GM12892 (cell line): Measurements from ENCODE around the gene WNT3A. TPM values are rescaled to one million over a fixed set of nuclear protein-coding genes. Genes with fewer than 3 reads are reported as not detected.
"Not testable (repeated sequence)": the region's sequence is repeated elsewhere in the genome, so short reads cannot be mapped to it uniquely, and the experiment has no call there.

Experiments
- DNase-seq: peaks from one replicate; pipeline ENCODE4 v3.0.0; 2011; ENCODE audit not compliant: insufficient read length
- FAIRE-seq: peaks from 2 replicates; lab custom pipeline; 2011; peaks lifted over from hg19 to GRCh38; lab: Jason Lieb, UNC
- POLR2A ChIP-seq: IDR thresholded peaks from 2 replicates; pipeline ENCODE4 v1.6.1; 2011; ENCODE audit warnings: low read depth, low read length, control low read depth
- POLR2AphosphoS5 ChIP-seq: IDR thresholded peaks from 2 replicates; pipeline ENCODE4 v1.6.1; 2011; ENCODE audit warnings: low read depth, low read length, control low read depth
- TAF1 ChIP-seq: IDR thresholded peaks from 2 replicates; pipeline ENCODE4 v1.6.1; 2011; ENCODE audit warnings: low read depth, mild to moderate bottlenecking, control low read depth, low read length, borderline replicate concordance
- polyA plus RNA-seq: library from polyadenylated mRNA; unstranded; fragments of >200 nt; gene quantifications from one replicate; pipeline ENCODE4 v1.2.1, GENCODE V29; 2012; ENCODE audit warnings: missing spikeins, inconsistent platforms; ENCODE audit not compliant: missing spikeins

The WNT3A gene, protein sequence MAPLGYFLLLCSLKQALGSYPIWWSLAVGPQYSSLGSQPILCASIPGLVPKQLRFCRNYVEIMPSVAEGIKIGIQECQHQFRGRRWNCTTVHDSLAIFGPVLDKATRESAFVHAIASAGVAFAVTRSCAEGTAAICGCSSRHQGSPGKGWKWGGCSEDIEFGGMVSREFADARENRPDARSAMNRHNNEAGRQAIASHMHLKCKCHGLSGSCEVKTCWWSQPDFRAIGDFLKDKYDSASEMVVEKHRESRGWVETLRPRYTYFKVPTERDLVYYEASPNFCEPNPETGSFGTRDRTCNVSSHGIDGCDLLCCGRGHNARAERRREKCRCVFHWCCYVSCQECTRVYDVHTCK
- not detected for polyA plus RNA-seq

DNA sequence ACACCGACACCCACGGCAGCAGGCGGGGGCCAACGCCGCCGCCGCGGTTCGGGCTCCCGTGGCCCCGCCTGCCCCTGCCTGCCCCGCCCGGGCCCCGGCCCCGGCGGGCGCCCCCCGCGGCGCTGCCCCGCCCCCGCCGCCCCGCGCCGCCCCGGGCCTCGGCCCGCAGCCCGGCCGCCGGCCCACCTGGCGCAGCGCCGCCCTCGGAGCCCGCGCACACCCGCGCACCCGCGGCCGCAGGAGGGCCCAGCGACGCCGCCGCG lies at the start of gene WNT3A:
TSS of gene WNT3A (plus strand) at position 213 of the 263 bp plus-strand sequence. CDS start 131 bp downstream, outside the sequence.
- TF ChIP-seq TAF1 (no peak), POLR2AphosphoS5 (no peak)
- no peak for DNase-seq
- no peak for FAIRE-seq

DNA sequence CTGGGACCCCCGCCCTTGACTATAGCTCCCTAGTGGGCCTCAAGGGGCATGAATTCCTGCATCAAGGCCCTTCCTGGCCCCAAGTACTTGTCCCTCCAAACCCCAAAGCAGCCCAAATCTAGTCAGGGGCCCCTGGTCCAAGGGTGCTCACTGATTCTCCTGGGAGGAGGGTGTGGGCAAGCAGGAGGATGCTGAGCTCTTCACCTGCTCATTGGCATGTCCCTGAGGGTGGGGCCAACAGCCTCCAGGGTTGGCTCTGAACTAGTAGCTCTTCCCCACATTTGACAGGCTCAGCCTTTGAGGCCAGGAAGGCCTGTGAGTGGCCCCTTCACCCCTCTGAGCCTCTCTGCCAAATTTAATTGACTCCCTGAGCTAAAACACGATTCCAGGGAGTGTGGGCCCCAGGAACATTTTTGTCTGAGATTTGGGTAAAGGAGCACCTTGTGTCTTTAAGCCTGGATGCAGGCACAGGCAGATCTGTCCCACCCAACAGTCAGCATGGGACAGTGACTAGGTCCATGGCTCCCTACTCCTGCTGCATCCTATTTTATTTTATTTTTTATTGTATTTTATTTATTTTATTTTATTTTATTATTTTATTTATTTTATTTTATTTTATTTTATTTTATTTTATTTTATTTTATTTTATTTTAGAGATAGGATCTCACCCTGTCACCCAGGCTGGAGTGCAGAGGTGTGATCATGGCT lies 48.0 kb upstream of the WNT3A start:
- FAIRE-seq: no peak
- DNase-seq: no peak

DNA sequence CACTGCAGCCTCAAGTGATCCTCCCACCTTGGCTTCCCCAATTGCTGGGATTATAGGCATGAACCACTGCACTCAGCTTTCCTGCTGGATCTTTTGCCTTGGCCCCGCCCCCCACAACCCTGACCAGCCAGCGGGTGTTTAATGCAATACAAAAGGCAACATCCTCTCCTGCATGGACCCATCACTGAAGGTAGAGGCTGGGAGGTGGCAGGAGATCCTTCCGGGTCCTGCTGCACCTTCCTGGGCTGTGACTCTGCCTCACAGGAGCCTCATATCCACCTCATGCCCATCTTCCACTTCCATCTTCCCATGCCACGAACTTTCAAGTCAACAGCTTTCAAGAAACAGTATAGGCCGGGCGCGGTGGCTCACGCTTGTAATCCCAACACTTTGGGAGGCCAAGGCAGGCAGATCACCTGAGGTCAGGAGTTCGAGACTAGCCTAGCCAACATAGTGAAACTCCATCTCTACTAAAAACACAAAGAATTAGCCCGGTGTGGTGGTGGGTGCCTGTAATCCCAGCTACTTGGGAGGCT lies 47.4 kb upstream of the WNT3A start:
- no peak for FAIRE-seq
- no peak for DNase-seq
- TF ChIP-seq TAF1: no peak

More for the DNA sequence above, 48.0 kb upstream of the WNT3A start:
- TF ChIP-seq TAF1: no peak
- no peak for TF ChIP-seq POLR2AphosphoS5
- no peak for TF ChIP-seq POLR2A

DNA sequence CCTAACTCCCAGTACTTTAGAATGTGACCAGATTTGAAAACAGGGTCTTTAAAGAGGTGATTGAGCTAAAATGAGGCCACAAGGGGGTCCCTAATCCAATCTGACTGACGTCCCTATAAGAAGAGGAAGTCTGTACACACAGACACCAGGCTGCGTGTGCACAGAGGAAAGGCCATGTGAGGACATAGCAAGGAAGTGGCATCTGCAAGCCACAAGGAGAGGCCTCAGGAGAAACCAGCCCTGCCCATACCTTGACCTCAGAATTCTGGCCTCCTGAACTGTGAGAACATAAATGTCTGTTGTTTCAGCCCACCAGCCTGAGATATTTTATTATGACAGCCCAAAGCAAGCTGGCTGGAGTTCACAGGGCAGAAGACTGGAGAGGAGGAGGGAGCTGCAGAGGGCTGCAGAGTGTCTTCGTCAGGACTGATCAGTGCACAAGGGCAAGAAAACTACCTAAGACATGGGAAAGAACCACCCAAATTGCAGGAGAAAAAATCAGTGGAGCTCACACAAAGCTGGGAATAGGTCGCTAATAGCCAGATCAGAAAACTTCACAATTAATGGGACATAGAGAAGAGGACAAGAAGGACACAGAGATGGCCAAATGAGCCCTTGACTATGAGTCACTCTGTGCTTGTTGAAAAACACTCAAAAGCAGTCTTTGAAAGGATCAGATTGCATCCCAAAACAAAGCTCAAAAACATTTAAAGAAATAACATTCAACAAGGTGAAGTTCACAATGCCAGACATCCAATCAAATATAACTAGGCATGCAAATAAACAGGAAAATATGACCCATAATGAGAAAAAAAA lies 44.9 kb upstream of the WNT3A start:
- FAIRE-seq (no peak), DNase-seq (no peak)
- TF ChIP-seq TAF1: no peak
- no peak for TF ChIP-seq POLR2A
- TF ChIP-seq POLR2AphosphoS5: no peak

DNA sequence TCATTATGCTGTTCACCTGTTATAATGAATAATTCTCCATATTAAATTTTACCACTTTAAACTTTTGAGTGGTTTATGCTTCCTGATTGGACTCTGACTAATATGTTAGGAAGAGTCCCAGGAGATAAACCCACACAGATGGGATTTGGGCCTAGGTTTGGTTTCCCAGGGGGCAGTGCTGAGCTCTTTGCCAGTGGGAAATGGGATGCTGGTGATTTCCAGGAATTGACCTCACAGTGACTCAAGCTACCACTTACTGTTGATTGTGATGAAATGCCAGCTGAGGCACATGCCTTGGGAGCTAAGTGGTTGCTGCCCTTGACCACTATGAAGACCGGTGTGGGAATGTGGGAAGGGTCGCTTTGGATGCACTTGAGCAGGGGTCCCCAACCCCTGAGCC lies 40.1 kb upstream of the WNT3A start:
- DNase-seq, FAIRE-seq: not testable (repeated sequence)

DNA sequence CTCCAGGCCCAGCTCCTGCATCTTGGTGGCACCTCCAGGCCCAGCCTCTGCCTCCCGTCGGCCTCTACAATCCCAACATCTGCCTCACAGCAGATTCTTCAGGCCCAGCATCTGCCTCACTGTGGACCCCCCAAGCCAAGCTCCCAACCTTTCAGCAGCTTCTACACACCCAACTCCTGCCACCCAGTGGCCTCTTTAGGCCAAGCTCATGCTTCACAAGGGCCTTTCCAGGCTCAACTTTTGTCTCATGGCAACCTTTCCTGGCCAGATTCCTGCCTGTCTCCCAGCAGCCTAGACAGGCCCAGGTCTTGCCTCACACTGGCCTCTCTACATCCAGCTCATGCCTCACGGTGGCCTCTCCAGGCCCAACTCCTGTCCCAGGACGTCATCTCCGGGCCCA lies 39.0 kb upstream of the WNT3A start:
- FAIRE-seq, DNase-seq: not testable (repeated sequence)

DNA sequence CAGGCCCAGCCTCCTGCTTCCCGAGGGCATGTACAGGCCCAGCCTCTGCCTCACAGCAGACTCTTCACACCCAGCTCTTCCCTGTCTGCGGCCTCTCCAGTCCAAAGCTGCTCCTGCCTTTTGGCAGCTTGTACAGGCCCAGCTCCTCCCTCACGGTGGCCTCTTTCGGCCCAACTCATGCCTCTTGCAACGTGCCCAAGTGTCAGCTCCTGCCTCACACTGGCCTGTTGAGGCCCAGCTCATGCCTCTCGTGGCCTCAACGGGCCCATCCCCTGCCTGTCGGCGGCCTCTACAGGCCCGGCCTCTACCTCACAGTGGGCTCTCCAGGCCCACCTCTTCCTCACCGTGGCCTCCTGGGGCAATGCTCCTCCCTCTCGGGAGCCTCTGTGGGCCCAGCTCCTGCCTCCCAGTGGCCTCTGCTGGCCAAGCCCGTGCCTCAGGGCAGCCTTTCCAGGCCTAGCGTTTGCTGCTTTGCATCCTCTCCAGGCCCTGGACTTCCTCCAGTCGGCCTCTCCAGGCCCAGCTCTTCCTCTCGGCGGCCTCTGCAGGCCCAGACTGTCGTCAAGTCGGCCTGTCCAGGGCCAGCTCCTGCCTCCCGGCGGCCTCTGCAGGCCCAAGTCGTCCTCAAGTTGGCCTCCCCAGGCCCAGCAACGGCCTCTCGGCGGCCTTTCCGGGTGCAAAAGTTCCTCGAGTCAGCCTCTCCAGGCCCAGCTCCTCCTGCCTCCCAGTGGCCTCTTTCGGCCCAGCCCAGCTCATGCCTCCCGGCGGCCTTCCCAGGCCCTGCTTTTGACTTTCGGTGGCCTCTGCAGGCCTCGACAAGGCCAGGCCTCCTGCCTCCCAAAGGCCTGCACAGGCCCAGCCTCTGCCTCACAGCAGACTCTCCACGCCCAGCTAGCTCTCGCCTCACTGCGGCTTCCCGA lies 36.5 kb upstream of the WNT3A start:
- FAIRE-seq: not testable (repeated sequence)

DNA sequence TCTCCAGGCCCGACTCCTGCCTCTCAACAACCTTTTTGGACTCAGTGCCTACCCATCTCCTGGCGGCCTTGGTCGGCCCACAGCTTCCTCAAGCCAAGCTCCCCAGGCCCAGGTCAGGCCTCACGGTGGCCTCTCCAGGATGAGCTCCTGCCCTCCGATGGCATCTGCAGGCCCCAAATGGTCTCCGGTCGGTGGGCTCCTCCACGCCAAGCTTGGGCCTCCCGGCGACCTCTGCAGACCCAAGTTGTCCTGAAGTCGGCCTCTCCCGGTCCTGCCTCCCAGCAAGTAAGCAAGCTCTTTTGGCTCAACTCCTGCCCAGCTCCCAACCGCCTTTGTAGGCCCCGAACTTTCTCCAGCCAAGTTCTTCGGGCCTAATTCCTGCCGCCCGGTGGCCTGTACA lies 35.6 kb upstream of the WNT3A start:
- DNase-seq, FAIRE-seq: not testable (repeated sequence)

More for the DNA sequence above, 36.5 kb upstream of the WNT3A start:
- DNase-seq: not testable (repeated sequence)

DNA sequence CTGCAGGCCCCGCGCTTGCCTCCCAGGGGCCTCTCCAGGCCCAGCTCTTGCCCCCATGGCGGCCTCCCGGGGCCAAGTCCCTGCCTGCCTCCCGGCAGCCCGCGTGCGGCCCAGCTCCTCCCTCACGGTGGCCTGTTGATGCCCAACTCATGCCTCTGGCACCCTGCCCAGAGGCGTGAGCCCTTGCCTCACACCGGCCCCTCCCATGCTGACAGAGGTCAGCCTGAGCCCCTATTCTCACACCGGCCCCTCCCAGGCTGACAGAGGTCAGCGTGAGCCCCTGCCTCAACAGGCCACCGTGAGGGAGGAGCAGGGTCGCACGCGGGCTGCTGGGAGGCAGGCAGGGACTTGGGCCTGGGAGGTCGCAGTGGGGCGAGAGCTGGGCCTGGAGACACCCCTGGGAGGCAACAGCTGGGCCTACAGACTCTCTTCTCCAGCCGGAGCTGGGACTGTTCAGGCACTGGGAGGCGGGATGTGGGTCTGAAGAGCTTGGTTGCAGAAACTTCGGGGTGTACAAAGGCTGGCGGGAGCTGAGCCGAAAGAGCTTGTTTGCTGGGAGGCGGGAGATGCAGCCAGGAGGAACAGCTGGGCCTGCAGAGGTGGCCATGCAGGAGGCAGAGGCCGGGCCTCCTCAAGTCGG lies 35.0 kb upstream of the WNT3A start:
- not testable (repeated sequence) for DNase-seq, FAIRE-seq

DNA sequence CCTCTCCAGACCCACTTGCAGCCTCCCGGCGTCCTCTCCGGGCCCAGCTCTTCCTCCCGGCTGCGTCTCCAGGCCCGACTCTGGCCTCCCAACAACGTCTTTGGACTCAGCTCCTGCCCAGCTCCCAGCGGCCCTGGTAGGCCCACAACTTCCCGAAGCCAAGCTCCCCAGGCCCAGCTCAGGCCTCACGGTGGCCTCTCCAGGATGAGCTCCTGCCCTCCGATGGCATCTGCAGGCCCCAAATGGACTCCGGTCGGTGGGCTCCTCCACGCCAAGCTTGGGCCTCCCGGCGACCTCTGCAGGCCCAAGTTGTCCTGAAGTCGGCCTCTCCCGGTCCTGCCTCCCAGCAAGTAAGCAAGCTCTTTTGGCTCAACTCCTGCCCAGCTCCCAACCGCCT lies 34.5 kb upstream of the WNT3A start:
- not testable (repeated sequence) for DNase-seq, FAIRE-seq

DNA sequence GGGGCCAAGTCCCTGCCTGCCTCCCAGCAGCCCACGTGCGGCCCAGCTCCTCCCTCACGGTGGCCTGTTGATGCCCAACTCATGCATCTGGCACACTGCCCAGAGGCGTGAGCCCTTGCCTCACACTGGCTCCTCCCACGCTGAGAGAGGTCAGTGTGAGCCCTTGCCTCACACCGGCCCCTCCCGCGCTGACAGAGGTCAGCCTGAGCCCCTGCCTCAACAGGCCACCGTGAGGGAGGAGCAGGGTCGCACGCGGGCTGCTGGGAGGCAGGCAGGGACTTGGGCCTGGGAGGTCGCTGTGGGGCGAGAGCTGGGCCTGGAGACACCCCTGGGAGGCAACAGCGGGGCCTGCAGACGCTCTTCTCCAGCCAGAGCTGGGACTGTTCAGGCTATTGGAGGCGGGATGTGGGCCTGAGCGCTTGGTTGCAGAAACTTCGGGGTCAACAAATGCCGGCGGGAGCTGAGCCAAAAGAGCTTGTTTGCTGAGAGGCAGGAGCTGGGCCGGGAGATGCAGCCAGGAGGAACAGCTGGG lies 33.9 kb upstream of the WNT3A start:
- not testable (repeated sequence) for DNase-seq

DNA sequence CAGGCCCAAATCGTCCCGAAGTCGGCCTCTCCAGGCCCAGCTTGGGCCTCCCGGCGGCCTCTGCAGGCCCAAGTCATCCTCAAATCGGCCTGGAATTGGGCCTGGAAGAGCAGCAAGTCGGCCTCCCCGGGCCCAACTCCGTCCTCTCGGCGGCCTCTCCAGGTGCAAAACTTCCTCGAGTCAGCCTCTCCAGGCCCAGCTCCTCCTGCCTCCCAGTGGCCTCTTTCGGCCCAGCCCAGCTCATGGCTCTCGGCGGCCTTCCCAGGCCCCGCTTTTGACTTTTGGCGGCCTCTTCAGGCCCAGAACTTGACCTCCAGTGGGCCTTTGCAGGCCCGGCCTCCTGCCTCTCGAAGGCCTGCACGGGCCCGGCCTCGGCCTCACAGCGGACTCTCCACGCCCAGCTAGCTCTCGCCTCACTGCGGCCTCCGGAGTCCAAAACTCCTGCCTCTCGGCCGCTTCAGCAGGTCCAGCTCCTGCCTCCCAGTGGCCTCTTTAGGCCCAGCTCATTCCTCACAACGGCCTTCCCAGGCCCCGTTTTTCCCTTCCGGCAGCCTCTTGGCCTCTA lies 33.0 kb upstream of the WNT3A start:
- not testable (repeated sequence) for FAIRE-seq, DNase-seq

More for the DNA sequence above, 33.9 kb upstream of the WNT3A start:
- not testable (repeated sequence) for FAIRE-seq

DNA sequence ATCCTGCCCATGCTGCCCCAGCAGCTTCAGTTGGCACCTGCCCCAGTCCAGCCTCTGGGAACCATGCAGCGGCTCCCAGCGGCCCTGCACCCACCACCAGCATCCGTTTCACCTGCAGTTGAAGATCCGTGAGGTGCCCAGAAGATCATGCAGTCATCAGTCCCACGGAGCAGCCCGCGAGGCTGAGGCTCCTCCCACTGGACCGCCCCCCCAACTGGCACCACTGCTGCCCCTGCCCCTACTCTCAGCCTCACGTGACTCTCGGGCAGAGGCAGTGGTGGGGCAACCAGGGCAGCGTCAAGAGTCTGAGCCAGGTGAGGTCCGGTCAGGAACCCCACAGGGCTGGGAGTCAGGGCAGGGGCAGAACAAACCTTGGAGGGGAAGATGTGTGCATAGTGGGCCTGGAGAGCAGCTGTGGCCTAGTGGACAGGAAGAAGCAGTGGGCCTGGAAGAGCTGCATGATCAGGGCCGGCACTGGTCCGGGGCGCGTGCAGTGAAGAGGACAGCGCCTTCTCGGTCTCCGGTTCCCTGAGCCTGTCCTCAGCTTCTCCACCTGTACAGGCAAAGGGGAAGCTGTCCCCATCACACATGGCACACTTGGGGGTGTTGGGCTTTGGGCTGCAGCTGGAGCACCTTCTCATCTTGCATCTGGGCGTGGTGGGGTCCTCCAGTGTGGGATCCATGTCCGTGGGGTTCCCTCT lies 31.1 kb upstream of the WNT3A start:
- not testable (repeated sequence) for FAIRE-seq, DNase-seq
